GM18909 (cell line): Measurements from ENCODE around the gene CNOT6L.
A peak's percentile ranks its signal among the peaks of the same experiment; 100 is the strongest.

Experiments used
- ATAC-seq: cut with Tn5 transposase; IDR thresholded peaks from one replicate; pipeline ENCODE4 v1.9.1; 2021; ENCODE audit warnings: mild to moderate bottlenecking; ENCODE audit not compliant: unreplicated experiment, poor library complexity

The CNOT6L gene

DNA sequence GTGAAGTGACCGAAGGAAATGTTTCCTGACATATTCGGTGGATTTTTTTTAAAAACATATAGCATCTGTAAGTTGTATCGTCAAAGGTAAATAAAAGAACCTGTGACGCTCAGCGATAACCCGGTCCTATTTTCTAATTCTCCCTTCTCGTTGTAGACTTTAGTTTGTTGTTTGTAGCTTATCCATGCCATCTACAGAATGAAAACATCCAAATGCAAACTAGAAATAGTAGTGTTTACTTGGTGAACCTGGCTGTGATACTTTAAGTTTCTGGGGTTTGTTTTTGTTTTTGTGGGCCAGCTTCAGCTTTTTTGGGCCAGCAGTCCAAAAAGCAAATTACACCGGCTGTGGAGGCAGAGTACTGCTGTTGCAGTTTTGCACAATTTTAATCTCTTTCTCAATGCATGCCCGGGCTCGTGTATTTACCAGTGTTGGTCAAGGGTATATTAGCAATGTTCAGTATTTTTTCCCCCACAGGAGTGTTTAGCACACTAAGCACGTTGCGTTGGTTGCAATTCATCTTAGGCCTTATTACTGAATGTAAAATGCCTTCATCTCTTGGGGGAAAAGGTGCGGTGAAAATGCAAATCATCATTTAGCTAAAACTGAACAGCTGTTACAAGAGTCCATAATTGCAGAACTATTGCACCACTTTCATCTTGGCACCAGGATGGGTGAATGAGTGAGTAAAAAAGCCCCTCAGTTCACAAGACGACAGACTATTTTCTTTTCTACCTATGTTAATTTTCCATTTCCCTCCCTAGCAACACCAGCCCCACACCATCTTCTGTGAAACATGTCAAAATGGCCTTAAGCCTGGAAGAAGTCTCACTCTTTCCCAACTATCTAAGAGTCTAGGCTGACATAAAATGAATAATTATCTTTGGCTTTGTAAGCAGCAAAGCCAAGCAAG, 1.7 kb upstream of the CNOT6L start:
- ATAC-seq: no peak

- ATAC-seq: peak; percentile 85
Observed at GRCh38 chr4:77819843-77820648, 878 bp upstream of the CNOT6L start.

- peak; percentile 23 for ATAC-seq
Observed at GRCh38 chr4:77819404-77819842, 255 bp upstream of the CNOT6L start.

- ATAC-seq: peak; percentile 23
Observed at GRCh38 chr4:77818073-77818601, 1.0 kb downstream of the CNOT6L start.

DNA sequence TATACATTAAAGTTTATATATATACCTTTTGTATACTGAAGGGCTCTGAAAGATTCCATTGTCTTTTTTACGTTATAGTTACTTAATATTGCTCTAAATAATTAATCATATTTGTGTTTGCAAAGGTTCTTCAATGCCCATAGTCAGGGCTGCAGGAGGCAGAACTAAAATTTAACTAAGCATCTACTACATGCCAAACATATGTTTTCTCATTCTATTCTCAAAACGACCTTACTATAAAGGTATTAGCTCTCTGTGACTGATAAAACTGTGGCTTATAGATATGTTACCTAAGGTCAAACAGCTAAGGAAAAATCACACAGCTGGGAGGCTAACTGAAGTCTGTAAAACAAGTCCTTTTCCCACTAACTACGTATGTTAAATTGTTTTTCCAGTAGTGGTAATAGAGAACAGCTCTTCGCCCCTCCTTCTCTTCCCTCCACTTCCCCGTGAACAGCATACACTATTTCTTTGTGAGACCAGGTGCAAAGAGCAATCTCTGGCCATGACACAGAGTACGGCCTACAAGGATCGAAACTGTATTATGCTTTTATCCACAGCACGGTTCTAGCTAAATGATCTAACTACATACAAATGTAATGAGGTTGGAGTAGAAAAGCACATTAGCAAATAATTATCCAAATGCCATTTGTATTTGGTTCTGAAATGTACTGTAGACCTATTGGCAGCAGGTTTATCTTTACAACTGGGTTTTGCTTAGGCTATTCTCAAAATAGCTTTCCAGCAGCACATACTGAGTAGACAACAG, 1.7 kb downstream of the CNOT6L start:
- ATAC-seq: no peak

DNA sequence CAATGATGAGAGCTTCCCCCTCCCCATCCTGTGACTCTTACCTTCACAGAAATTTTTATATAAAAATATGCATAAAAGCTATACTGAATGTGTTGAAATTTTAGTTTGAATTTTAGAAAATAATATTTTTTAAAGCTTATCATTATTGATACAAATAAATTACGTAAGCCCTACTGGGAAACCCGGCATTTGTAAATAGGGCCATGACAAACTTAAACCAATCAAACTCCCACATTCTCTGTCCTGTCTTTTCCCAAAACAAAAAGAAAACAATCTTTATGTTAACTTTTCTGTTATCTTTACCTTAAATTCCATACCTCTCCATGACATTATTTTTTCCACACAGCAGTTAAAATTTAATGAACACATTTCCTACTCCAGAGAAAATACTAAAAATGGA, 2.6 kb downstream of the CNOT6L start:
- ATAC-seq: no peak

- no peak for ATAC-seq
Observed at GRCh38 chr4:77815636-77816035, 3.5 kb downstream of the CNOT6L start.

GRCh38 chr4:77805840-77806239, 13.3 kb downstream of the CNOT6L start:
- ATAC-seq: no peak

DNA sequence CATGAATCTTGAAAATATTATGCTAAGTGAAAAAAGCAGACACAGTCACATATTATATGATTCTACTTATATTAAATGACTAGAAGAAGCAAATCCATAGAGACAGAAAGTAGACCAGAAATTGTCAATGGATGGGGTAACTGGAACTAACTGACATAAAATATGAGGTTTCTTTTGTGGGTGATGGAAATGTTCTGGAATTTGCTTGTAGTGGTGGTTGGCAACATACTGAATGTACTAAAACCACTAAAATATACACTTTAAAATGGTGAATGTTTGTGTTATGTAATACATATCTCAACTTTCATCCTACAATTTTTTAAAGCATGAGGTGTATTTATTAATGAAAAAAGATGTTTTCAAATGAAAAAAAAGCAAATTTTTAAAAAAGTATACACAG, 14.7 kb downstream of the CNOT6L start:
- ATAC-seq: no peak

GRCh38 chr4:77802402-77802801, 16.8 kb downstream of the CNOT6L start:
- no peak for ATAC-seq

GRCh38 chr4:77801260-77801608, 17.9 kb downstream of the CNOT6L start:
- no peak for ATAC-seq

- ATAC-seq: no peak
Observed at GRCh38 chr4:77800483-77801259, 18.5 kb downstream of the CNOT6L start.

GRCh38 chr4:77800077-77800476, 19.1 kb downstream of the CNOT6L start:
- ATAC-seq: no peak

GRCh38 chr4:77798385-77798784, 20.8 kb downstream of the CNOT6L start:
- no peak for ATAC-seq

DNA sequence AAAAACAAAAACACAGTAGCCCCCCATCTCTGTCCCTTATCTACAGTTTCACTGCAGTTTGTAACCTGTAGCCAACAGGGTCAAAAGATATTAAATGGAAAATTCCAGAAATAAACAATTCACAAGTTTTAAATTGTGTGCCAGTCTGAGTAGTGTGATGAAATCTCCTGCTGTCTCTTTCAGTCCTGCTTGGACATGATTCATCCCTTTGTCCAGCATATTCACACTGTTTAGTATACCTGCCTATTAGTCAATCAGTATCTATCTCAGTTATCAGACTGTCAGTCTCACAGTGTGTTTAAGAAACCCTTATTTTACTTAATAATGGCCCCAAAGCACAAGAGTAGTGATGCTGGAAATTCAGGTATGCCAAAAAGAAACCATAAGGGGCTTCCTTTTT, 21.9 kb downstream of the CNOT6L start:
- ATAC-seq: no peak

DNA sequence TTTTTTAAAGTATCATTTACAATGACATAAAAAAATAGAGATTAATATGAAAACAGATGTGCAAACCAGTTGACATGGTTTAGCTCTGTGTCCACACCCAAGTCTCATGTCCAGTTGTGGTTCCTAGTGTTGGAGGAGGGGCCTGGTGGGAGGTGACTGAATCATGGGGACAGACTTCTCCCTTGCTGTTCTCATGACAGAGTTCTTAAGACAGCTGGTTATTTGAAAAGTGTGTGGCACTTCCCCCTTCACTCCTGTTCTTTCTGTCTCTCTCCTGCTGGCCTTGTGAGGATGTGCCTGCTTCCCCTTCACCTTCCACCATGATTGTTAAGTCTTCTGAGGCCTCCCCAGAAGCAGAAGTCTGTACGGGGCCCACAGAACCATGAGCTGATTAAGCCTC, 23.8 kb downstream of the CNOT6L start:
- ATAC-seq: no peak

DNA sequence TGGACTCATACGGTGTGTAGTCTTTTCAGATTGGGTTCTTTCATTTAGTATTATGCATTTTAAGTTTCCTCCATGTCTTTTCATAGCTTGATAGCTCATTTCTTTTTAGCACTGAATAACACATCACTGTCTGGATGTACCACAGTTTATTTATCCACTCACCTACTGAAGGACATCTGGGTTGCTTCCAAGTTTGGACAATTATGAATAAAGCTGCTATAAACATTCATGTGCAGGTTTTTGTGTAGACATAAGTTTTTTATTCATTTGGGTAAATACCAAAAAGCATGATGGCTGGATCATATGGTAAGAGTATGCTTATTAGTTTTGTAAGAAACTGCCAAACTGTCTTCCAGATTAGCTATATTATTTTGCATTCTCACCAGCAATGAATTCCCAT, 29.0 kb downstream of the CNOT6L start:
- ATAC-seq: no peak

GRCh38 chr4:77788990-77789389, 30.2 kb downstream of the CNOT6L start:
- no peak for ATAC-seq

- no peak for ATAC-seq
Observed at GRCh38 chr4:77787969-77788368, 31.2 kb downstream of the CNOT6L start.

GRCh38 chr4:77785669-77786068, 33.5 kb downstream of the CNOT6L start:
- no peak for ATAC-seq
